ENCODE data around the gene RASSF6. TPM values are rescaled to one million over a fixed set of nuclear protein-coding genes. Genes with fewer than 3 reads are reported as not detected.

RASSF6 gene
- total RNA-seq, 4 donors from 2014 or later, result 0.26 to 1.2 (median 0.62) TPM

DNA sequence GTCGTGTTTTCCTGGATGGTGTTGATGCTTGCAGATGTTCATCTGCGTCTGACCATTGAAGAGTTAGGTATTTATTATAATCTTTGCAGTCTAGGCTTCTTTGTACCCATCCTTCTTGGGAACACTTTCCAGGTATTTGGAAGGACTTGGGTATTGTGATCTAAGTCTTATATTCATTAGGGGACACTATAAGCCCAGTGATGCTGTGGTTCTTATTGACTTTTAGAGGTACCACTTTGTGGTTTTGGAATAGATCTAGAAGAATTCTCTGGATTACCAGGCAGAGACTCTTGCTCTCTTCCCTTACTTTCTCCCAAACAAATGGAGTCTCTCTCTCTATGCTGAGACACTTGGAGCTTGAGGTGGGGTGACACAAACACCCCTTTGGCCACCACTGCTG, 97.1 kb downstream of the RASSF6 start:
- TF ChIP-seq POLR2A (IDR thresholded peaks at IDR 0.05; ENCODE audit: low read depth), result no peak
- TF ChIP-seq POLR2AphosphoS5 (IDR thresholded peaks at IDR 0.05), result no peak
- TF ChIP-seq EP300 (IDR thresholded peaks at IDR 0.05), result no peak
- TF ChIP-seq, protein P1, sequence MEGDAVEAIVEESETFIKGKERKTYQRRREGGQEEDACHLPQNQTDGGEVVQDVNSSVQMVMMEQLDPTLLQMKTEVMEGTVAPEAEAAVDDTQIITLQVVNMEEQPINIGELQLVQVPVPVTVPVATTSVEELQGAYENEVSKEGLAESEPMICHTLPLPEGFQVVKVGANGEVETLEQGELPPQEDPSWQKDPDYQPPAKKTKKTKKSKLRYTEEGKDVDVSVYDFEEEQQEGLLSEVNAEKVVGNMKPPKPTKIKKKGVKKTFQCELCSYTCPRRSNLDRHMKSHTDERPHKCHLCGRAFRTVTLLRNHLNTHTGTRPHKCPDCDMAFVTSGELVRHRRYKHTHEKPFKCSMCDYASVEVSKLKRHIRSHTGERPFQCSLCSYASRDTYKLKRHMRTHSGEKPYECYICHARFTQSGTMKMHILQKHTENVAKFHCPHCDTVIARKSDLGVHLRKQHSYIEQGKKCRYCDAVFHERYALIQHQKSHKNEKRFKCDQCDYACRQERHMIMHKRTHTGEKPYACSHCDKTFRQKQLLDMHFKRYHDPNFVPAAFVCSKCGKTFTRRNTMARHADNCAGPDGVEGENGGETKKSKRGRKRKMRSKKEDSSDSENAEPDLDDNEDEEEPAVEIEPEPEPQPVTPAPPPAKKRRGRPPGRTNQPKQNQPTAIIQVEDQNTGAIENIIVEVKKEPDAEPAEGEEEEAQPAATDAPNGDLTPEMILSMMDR (IDR thresholded peaks at IDR 0.05), result no peak
- intact Hi-C loops (cut with DNase I), result no loop called here
- Histone ChIP-seq H3K27ac (replicated peaks in 1 of 4) (no peak overlapping the region), H3K4me1 (no peaks in the 10 kb centered on the region), H3K9me3 (no peaks in the 10 kb centered on the region), H3K4me3 (no peak overlapping the region), H3K27me3 (no peaks in the 10 kb centered on the region), H3K36me3 (no peaks in the 10 kb centered on the region)
- no peak for DNase-seq (ENCODE audit: extremely low spot score)
- 86% methylated on average over 2 of the region's 2 CpGs for WGBS

Small RNA genes lying within 50 kb of the gene (small RNA-seq; reads per million reads assigned to genes)
- gene AC074250.1, result 0 reads per million in 3 donors

Other genes with a start within 250 kb of the RASSF6 start
- gene ALB, start 216.1 kb downstream of the RASSF6 start, total RNA-seq, result under 1 TPM in 1 of 4 donors, not detected in 3; 0.32 TPM
- not detected for gene AFP, start 184.2 kb downstream of the RASSF6 start, total RNA-seq
- not detected for gene AFM, start 138.7 kb downstream of the RASSF6 start, total RNA-seq
- 1 to 10 TPM in 1 of 4 donors, not detected in 3; 8.0 TPM for gene CXCL8, start 120.1 kb upstream of the RASSF6 start, total RNA-seq
- 1 to 10 TPM in 1 of 4 donors, under 1 TPM in 1, not detected in 2; 0.66 to 1.8 TPM for gene CXCL6, start 216.2 kb upstream of the RASSF6 start, total RNA-seq
- not detected for gene PF4V1, start 232.9 kb upstream of the RASSF6 start, total RNA-seq
- gene CXCL1, start 249.0 kb upstream of the RASSF6 start, total RNA-seq, result 1 to 10 TPM in 3 of 4 donors, not detected in 1; 1.8 to 9.1 (median 3.4) TPM

Measured in esophagus muscularis mucosa (tissue), 4 donors.